IPS-15b (cell line): ENCODE results near the gene ESYT1.

Experiments used
- H3K27me3 ChIP-seq: one replicate; pipeline ENCODE4 v1.6.1; 2013; ENCODE audit warnings: low read length; ENCODE audit not compliant: control insufficient read depth, insufficient read depth
- H3K36me3 ChIP-seq: one replicate; pipeline ENCODE4 v1.6.1; 2013; ENCODE audit warnings: low read length; ENCODE audit not compliant: control insufficient read depth, insufficient read depth
- H3K4me1 ChIP-seq: one replicate; pipeline ENCODE4 v1.6.1; 2013; ENCODE audit warnings: mild to moderate bottlenecking, low read length; ENCODE audit not compliant: control insufficient read depth, insufficient read depth
- H3K4me3 ChIP-seq: one replicate; pipeline ENCODE4 v1.5.1; 2013; ENCODE audit warnings: low read depth, low read length
- H3K9ac ChIP-seq: one replicate; pipeline ENCODE4 v1.6.1; 2013; ENCODE audit warnings: low read depth, mild to moderate bottlenecking, low read length
- H3K9me3 ChIP-seq: one replicate; pipeline ENCODE4 v1.6.1; 2013; ENCODE audit warnings: mild to moderate bottlenecking, low read length; ENCODE audit not compliant: control insufficient read depth, insufficient read depth

Gene ESYT1

DNA sequence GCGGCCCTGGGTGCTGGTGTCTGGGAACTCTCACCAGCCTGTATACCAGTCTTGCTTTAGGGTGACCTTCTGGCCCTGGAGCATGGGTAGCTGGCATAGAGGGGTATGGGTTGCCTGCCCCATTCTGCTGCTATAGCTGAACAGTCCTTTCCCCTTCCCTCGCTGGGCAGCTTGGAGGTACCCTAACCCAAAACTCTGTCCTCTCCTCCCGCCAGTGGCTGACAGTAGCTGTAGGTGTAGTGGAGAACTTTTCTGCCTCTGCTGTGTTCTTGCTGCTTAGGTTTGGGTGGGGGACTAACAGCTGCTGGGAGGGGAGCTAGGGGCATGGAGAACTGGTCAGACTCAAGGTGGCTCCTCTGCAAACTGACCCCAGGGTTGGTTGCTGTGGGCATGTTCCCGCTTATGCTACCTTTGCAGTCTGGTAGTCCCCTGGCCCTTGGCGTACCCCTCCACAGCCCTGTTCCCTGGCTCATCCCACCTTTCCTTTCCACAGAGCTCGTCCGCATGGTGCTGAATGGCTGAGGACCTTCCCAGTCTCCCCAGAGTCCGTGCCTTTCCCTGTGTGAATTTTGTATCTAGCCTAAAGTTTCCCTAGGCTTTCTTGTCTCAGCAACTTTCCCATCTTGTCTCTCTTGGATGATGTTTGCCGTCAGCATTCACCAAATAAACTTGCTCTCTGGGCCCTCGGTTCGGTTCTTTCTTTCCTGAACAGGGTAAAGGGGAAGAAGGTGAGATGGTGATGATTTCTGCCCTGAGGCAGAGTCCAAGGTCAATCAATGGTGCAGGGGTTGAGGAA lies 33.0 kb downstream of the ESYT1 start:
- H3K9ac ChIP-seq, result peak overlapping the region; percentile 8
- H3K4me1 ChIP-seq, result peaks cover 21% of the 10 kb centered on the region
- no peak overlapping the region for H3K4me3 ChIP-seq
- peaks cover 56% of the 10 kb centered on the region for H3K36me3 ChIP-seq
- H3K27me3 ChIP-seq, result no peaks in the 10 kb centered on the region
- H3K9me3 ChIP-seq, result no peaks in the 10 kb centered on the region

DNA sequence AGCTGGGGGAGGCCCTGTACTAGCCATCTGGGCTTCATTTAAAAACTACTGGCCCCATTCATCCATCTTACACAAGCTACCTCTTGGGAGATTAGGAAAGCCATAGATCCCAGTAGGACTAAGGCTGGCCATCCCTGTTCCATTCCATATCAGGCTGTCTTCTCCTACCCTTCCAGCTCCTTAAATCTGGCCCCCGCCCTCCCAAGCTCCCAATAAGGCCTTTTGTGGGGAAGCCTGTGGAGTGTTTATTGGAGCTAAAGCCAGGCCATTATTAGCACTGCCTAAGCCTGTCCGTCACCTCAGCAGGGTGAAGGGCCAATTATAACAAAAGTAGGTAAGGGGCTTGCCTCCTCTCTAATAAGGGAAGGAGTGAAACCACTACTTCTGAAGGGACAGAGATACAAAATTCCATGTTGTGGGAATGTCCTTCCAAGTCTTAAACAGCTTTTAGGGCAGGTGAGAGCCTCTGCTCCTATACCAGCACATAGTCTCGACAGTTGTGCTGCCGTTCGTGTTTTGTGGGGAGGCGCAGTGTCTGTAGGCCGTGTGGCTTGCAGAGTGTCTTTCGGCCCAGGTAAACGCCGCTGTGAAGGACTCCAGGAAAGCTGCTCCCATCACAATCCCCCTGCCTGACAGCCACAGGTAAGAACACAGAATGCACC lies 33.8 kb downstream of the ESYT1 start:
- Histone ChIP-seq H3K9ac (no peak overlapping the region), H3K36me3 (peaks cover 56% of the 10 kb centered on the region)

DNA sequence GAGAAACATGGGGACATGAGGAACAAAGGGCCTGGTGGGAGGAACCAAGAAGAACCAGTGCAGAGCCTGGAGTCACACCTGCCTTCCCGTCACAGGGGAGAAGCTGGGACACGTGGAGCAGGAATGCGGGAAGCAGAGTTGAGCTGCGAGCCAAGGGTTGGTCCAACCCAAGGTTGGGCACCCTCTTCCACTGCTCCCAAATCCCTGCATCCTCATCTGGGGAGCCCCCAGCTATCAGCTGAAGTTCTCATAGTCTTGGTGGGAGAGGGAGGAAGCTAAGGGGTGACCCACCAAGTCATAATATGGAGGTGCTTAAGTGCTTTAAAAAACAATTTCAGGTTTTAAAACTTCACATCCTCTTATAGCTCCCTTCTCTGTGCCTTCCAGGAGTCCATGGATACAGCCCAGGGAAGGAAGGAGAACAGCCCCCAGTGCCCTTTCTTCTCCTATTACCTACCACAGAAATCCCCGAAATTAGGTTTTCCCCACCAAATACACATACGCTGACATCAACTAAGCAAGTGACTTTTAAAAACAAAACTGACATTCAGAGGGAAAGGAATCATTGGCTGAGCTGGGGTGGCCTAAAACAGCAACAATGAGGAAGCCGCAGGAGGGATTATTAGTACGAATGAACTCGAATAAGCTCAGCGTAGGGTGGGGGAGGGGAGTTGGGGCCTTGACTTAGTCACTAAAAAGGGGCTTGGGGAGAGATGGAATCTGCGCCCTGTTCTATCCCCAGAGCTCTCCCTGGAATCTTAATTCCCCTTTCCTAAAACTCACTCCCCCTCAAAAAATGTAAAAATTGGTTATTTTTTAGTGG lies 34.6 kb downstream of the ESYT1 start:
- no peak overlapping the region for H3K4me3 ChIP-seq
- H3K9ac ChIP-seq, result peak overlapping the region; percentile 51
- H3K27me3 ChIP-seq, result no peaks in the 10 kb centered on the region
- H3K36me3 ChIP-seq, result peaks cover 61% of the 10 kb centered on the region
- peaks cover 19% of the 10 kb centered on the region for H3K4me1 ChIP-seq
- H3K9me3 ChIP-seq, result no peaks in the 10 kb centered on the region

More for the DNA sequence above, 33.8 kb downstream of the ESYT1 start:
- Histone ChIP-seq H3K27me3 (no peaks in the 10 kb centered on the region), H3K9me3 (no peaks in the 10 kb centered on the region), H3K4me1 (peaks cover 21% of the 10 kb centered on the region), H3K4me3 (no peak overlapping the region)

- Histone ChIP-seq H3K9ac (no peak overlapping the region), H3K4me3 (no peak overlapping the region), H3K4me1 (peaks cover 19% of the 10 kb centered on the region), H3K27me3 (no peaks in the 10 kb centered on the region), H3K36me3 (peaks cover 70% of the 10 kb centered on the region), H3K9me3 (no peaks in the 10 kb centered on the region)
Measured at GRCh38 chr12:56163533-56164344, 35.7 kb downstream of the ESYT1 start.

GRCh38 chr12:56164345-56164729 lies 36.3 kb downstream of the ESYT1 start:
- Histone ChIP-seq H3K9ac (no peak overlapping the region), H3K4me3 (no peak overlapping the region), H3K27me3 (no peaks in the 10 kb centered on the region), H3K4me1 (peaks cover 19% of the 10 kb centered on the region), H3K36me3 (peaks cover 70% of the 10 kb centered on the region), H3K9me3 (no peaks in the 10 kb centered on the region)

GRCh38 chr12:56165369-56165768 lies 37.3 kb downstream of the ESYT1 start:
- Histone ChIP-seq H3K36me3 (peaks cover 69% of the 10 kb centered on the region), H3K9me3 (no peaks in the 10 kb centered on the region), H3K27me3 (no peaks in the 10 kb centered on the region), H3K9ac (no peak overlapping the region), H3K4me1 (peaks cover 14% of the 10 kb centered on the region), H3K4me3 (no peak overlapping the region)

DNA sequence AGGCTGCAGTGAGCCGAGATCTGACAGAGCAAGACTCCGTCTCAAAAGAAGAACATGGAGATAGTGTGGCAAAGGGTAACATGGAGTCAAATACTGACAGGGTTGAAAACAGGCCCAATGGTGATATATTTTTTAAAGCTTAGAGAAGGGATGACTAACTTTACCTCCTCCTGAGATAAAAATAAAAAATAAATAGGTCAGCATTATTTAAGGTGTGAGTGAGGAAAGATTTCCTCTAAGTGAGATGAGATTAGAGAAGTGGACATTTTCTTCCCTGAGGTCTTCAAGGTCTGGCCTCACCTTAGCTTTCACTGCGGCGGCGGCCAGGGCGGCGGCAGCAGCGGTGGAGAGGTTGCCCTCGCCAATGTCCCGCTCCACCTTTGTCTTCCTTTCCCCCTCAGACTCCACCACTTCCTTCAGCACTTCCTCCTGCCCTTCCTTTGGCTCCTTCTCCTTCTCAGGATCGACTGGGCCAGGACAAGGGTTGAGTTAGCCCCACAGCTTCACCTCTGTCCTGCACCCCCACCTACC lies 41.2 kb downstream of the ESYT1 start:
- Histone ChIP-seq H3K9ac (no peak overlapping the region), H3K9me3 (no peaks in the 10 kb centered on the region), H3K4me1 (no peaks in the 10 kb centered on the region), H3K36me3 (peaks cover 69% of the 10 kb centered on the region), H3K4me3 (no peak overlapping the region), H3K27me3 (no peaks in the 10 kb centered on the region)

DNA sequence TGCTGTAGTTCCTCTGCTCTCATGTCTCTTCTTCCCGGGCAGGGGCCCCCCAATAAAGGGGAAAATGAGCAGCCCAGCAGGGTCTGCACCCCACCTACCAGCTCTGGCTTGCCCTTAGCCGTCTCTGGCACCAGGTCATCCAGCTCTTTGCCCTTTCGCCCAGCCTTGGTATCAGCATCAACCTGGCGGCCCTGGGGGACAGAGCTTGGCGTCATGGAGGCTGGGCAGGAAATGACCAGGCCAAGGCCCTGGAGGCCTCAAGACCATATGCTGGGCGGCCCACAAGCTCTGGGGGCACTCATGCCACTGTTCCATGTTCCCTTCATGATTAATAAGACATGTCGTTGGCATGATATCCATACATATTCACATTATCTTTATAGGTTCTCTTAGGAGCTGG lies 44.8 kb downstream of the ESYT1 start:
- Histone ChIP-seq H3K9ac (no peak overlapping the region), H3K4me3 (no peak overlapping the region), H3K27me3 (no peaks in the 10 kb centered on the region), H3K9me3 (no peaks in the 10 kb centered on the region), H3K36me3 (peaks cover 65% of the 10 kb centered on the region), H3K4me1 (no peaks in the 10 kb centered on the region)

DNA sequence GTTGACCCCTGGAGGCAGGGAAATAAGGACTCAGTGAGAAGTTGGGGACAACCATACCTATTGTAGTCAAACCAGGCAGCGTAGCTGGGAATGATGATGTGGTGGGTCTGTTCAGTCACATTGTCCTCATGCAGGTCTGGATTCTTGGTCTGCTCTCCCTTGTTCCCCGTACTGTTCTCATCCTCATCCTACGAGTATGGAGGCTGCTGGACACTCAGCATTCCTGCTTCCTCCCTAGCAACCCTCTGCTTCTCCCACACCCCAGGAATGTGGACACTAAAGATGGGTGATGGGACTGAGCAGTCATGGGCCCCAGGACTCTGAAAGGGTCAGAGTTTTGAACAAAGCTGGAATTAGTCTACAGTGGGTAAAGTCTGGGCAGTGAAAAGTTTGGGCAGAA lies 50.3 kb downstream of the ESYT1 start:
- H3K9me3 ChIP-seq, result no peaks in the 10 kb centered on the region
- peaks cover 53% of the 10 kb centered on the region for H3K36me3 ChIP-seq
- H3K9ac ChIP-seq, result no peak overlapping the region

DNA sequence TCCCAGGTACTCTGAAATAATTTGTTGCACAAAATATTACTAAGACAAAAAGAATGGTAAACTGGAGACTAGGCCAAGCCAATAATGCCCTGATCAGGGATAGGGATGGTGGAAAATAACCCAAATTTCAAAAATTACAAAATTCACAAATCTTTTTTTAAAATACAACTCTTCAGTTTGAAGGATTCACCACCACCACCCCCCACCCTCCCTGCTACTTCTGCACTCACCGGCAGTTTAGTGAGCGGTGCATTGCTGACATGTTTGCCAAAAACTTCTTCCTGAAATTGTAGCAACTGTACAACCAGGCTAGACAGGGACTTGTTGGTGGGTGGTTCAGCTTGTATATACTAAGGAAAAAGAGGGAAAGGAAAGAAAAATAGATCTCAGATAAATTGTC lies 58.9 kb downstream of the ESYT1 start:
- Histone ChIP-seq H3K36me3 (peaks cover 31% of the 10 kb centered on the region), H3K27me3 (no peaks in the 10 kb centered on the region), H3K9ac (no peak overlapping the region), H3K4me3 (no peak overlapping the region), H3K4me1 (peaks cover 8% of the 10 kb centered on the region), H3K9me3 (no peaks in the 10 kb centered on the region)

More for the DNA sequence above, 50.3 kb downstream of the ESYT1 start:
- Histone ChIP-seq H3K4me3 (no peak overlapping the region), H3K4me1 (no peaks in the 10 kb centered on the region), H3K27me3 (no peaks in the 10 kb centered on the region)
